ENCODE results near the gene KIF12.

KIF12 gene

DNA sequence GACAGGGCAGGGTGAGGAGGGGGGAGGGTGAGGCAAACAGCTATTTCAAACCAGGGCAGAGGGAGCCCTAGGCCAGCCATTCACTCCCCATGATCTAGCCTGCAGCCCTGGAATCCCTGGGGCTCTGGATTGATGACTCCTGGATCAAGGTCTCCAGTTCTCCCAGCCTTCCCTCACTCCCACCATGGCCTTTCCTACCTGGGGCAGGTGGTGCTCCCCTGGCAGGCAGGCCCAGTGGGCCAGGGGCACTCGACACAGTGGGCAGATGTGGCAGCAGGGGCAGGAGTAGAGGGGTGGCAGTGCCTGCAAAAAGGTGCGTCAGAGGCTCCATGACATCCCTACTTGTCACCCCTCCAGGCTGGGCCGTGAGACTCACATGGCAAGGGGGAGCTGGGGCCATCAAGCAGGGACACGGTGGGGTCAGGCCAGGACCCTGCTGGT, 6.0 kb downstream of the KIF12 start:
- TF ChIP-seq, protein P1, sequence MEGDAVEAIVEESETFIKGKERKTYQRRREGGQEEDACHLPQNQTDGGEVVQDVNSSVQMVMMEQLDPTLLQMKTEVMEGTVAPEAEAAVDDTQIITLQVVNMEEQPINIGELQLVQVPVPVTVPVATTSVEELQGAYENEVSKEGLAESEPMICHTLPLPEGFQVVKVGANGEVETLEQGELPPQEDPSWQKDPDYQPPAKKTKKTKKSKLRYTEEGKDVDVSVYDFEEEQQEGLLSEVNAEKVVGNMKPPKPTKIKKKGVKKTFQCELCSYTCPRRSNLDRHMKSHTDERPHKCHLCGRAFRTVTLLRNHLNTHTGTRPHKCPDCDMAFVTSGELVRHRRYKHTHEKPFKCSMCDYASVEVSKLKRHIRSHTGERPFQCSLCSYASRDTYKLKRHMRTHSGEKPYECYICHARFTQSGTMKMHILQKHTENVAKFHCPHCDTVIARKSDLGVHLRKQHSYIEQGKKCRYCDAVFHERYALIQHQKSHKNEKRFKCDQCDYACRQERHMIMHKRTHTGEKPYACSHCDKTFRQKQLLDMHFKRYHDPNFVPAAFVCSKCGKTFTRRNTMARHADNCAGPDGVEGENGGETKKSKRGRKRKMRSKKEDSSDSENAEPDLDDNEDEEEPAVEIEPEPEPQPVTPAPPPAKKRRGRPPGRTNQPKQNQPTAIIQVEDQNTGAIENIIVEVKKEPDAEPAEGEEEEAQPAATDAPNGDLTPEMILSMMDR (IDR thresholded peaks at IDR 0.05; ENCODE audit: low read depth, low read length, poor library complexity, severe bottlenecking), result no peak
- TF ChIP-seq EZH2phosphoT487 (IDR thresholded peaks at IDR 0.05; ENCODE audit: borderline replicate concordance, low read length), result no peak
- Histone ChIP-seq H3K27me3 (ENCODE audit: control insufficient read depth, low read length) (no peaks in the 10 kb centered on the region), H3K4me3 (ENCODE audit: low read length) (no peak overlapping the region), H3K79me2 (ENCODE audit: control insufficient read depth, low read length) (no peaks in the 10 kb centered on the region), H3K4me2 (ENCODE audit: low read length) (no peak overlapping the region), H4K20me1 (ENCODE audit: control insufficient read depth, insufficient read depth, low read depth, low read length) (no peaks in the 10 kb centered on the region), H3K36me3 (ENCODE audit: control insufficient read depth, low read length) (no peaks in the 10 kb centered on the region), H3K27ac (ENCODE audit: low read depth, low read length) (no peak overlapping the region), H3F3A (ENCODE audit: control insufficient read depth, insufficient read depth) (no peaks in the 10 kb centered on the region), H3K4me1 (ENCODE audit: control insufficient read depth, low read length) (no peaks in the 10 kb centered on the region), H3K9me2 (replicated peaks; ENCODE audit: control insufficient read depth, low read length) (no peaks in the 10 kb centered on the region), H3K9me3 (ENCODE audit: control insufficient read depth, insufficient read depth, low read length) (no peaks in the 10 kb centered on the region)

DNA sequence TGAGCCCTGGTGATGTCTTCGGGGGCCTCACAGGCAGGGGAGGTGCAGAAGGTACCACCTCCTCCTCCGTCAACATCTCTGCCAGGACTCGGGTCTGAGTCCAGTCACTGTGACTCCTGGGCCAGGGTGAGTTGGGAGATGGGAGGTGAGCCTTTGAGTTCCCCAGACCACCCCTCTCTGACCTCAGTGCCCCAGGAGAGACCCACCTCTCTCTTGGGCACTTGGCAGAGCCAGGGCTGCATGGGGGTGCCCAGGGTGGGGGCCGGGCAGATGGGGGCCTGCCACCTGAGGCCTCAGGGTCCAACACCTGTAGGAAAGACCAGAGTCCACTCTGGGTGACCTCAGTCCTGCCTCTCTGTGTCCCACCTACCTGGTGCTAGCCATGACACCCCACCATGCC, 6.8 kb downstream of the KIF12 start:
- Histone ChIP-seq H3K9me2 (replicated peaks; ENCODE audit: control insufficient read depth, low read length) (no peaks in the 10 kb centered on the region), H3K27ac (ENCODE audit: low read depth, low read length) (no peak overlapping the region), H4K20me1 (ENCODE audit: control insufficient read depth, insufficient read depth, low read depth, low read length) (no peaks in the 10 kb centered on the region), H3K4me1 (ENCODE audit: control insufficient read depth, low read length) (no peaks in the 10 kb centered on the region), H3K79me2 (ENCODE audit: control insufficient read depth, low read length) (no peaks in the 10 kb centered on the region), H3K27me3 (ENCODE audit: control insufficient read depth, low read length) (no peaks in the 10 kb centered on the region; the same call in 1 of the 2 replicates), H3K4me3 (ENCODE audit: low read length) (no peak overlapping the region), H3K4me2 (ENCODE audit: low read length) (no peak overlapping the region), H3K36me3 (ENCODE audit: control insufficient read depth, low read length) (no peaks in the 10 kb centered on the region), H3K9me3 (ENCODE audit: control insufficient read depth, insufficient read depth, low read length) (no peaks in the 10 kb centered on the region), H3F3A (ENCODE audit: control insufficient read depth, insufficient read depth) (no peaks in the 10 kb centered on the region)
- TF ChIP-seq, protein P1 (IDR thresholded peaks at IDR 0.05; ENCODE audit: low read depth, low read length, poor library complexity, severe bottlenecking), result no peak
- TF ChIP-seq EZH2phosphoT487 (IDR thresholded peaks at IDR 0.05; ENCODE audit: borderline replicate concordance, low read length), result no peak

DNA sequence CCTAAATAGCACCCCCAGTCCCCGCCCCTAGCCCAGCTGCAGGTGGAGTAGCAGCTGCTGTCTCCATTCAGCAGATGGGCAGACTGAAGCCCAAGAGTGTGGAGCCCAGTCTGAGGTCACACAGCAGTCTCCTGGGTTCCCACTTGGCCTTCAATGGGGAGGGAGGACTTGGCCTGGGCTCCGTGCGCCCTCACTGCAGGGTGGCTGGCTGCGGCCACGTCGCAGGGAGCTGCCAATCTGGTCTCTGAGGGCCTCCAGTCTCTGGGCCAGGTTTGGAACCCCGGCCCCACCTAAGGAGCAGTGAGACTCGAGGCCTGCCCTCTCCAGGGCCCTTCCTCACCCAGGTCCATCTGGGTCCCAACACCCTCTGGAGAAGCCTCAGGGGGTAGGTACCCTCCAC, 7.4 kb downstream of the KIF12 start:
- Histone ChIP-seq H3K4me3 (ENCODE audit: low read length) (no peak overlapping the region), H4K20me1 (ENCODE audit: control insufficient read depth, insufficient read depth, low read depth, low read length) (no peaks in the 10 kb centered on the region), H3K79me2 (ENCODE audit: control insufficient read depth, low read length) (no peaks in the 10 kb centered on the region), H3K9me3 (ENCODE audit: control insufficient read depth, insufficient read depth, low read length) (no peaks in the 10 kb centered on the region), H3K4me2 (ENCODE audit: low read length) (no peak overlapping the region), H3K27me3 (ENCODE audit: control insufficient read depth, low read length) (peaks cover 4% of the 10 kb centered on the region), H3K9me2 (replicated peaks; ENCODE audit: control insufficient read depth, low read length) (no peaks in the 10 kb centered on the region), H3K4me1 (ENCODE audit: control insufficient read depth, low read length) (no peaks in the 10 kb centered on the region), H3F3A (ENCODE audit: control insufficient read depth, insufficient read depth) (no peaks in the 10 kb centered on the region), H3K27ac (ENCODE audit: low read depth, low read length) (no peak overlapping the region), H3K36me3 (ENCODE audit: control insufficient read depth, low read length) (no peaks in the 10 kb centered on the region)
- no peak for TF ChIP-seq EZH2phosphoT487 (IDR thresholded peaks at IDR 0.05; ENCODE audit: borderline replicate concordance, low read length)

DNA sequence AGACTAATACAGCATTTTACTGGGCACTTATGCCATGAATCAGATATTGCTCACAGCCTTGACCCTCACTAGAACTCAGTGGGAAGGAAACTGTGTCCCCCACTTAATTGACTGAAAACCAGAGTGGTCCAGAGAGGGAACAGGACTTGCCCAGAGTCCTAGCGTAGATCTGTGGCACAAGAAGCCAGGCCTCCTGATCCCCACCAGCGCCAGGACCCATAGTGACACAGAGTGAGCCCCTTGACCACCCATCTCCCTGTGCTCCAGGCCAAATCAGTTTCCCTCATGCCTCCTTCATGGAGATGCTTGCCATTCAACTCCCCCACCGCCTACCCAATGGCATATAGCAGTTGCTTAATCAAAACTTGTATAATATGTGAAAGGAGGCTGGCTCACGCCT, 8.3 kb downstream of the KIF12 start:
- Histone ChIP-seq H4K20me1 (ENCODE audit: control insufficient read depth, insufficient read depth, low read depth, low read length) (no peaks in the 10 kb centered on the region), H3F3A (ENCODE audit: control insufficient read depth, insufficient read depth) (no peaks in the 10 kb centered on the region), H3K79me2 (ENCODE audit: control insufficient read depth, low read length) (no peaks in the 10 kb centered on the region), H3K36me3 (ENCODE audit: control insufficient read depth, low read length) (no peaks in the 10 kb centered on the region), H3K9me3 (ENCODE audit: control insufficient read depth, insufficient read depth, low read length) (no peaks in the 10 kb centered on the region), H3K4me3 (ENCODE audit: low read length) (no peak overlapping the region), H3K9me2 (replicated peaks; ENCODE audit: control insufficient read depth, low read length) (no peaks in the 10 kb centered on the region), H3K27me3 (ENCODE audit: control insufficient read depth, low read length) (peaks cover 9% of the 10 kb centered on the region), H3K27ac (ENCODE audit: low read depth, low read length) (no peak overlapping the region), H3K4me2 (ENCODE audit: low read length) (no peak overlapping the region), H3K4me1 (ENCODE audit: control insufficient read depth, low read length) (no peaks in the 10 kb centered on the region)
- no peak for TF ChIP-seq EZH2phosphoT487 (IDR thresholded peaks at IDR 0.05; ENCODE audit: borderline replicate concordance, low read length)
- TF ChIP-seq, protein P1 (IDR thresholded peaks at IDR 0.05; ENCODE audit: low read depth, low read length, poor library complexity, severe bottlenecking), result no peak
